Measurements from ENCODE around the gene DUSP5. TPM values are rescaled to one million over a fixed set of nuclear protein-coding genes. Genes with fewer than 3 reads are reported as not detected.

Gene DUSP5
- total RNA-seq, 1 donor from 2014 or later, result 8.7 TPM

GRCh38 chr10:110481919-110482318 is 15.8 kb upstream of the DUSP5 start:
- Mint-ChIP-seq H3K4me3 (ENCODE audit: unreplicated experiment) (no peak overlapping the region), H3K27me3 (ENCODE audit: low read depth) (no peaks in the 10 kb centered on the region), H3K9me3 (ENCODE audit: low read depth) (no peaks in the 10 kb centered on the region), H3K27ac (ENCODE audit: unreplicated experiment) (no peak overlapping the region), H3K36me3 (ENCODE audit: low read depth) (no peaks in the 10 kb centered on the region), H3K4me1 (ENCODE audit: low read depth) (peaks cover under 1% of the 10 kb centered on the region)
- TF ChIP-seq CTCF (IDR thresholded peaks at IDR 0.05), result no peak
- no peak for DNase-seq (ENCODE audit: low spot score)

- no peak for TF ChIP-seq CTCF (IDR thresholded peaks at IDR 0.05)
- H3K4me1 Mint-ChIP-seq (ENCODE audit: low read depth), result peaks cover 15% of the 10 kb centered on the region
- no peak overlapping the region for H3K27ac Mint-ChIP-seq (ENCODE audit: unreplicated experiment)
- H3K9me3 Mint-ChIP-seq (ENCODE audit: low read depth), result no peaks in the 10 kb centered on the region
- H3K27me3 Mint-ChIP-seq (ENCODE audit: low read depth), result no peaks in the 10 kb centered on the region
- H3K36me3 Mint-ChIP-seq (ENCODE audit: low read depth), result no peaks in the 10 kb centered on the region
- no peak for DNase-seq (ENCODE audit: low spot score)
- H3K4me3 Mint-ChIP-seq (ENCODE audit: unreplicated experiment), result no peak overlapping the region
Measured at GRCh38 chr10:110483633-110484032, 14.1 kb upstream of the DUSP5 start.

GRCh38 chr10:110485541-110485940 is 12.2 kb upstream of the DUSP5 start:
- Mint-ChIP-seq H3K27me3 (ENCODE audit: low read depth) (no peaks in the 10 kb centered on the region), H3K27ac (ENCODE audit: unreplicated experiment) (no peak overlapping the region), H3K4me1 (ENCODE audit: low read depth) (peaks cover 20% of the 10 kb centered on the region), H3K36me3 (ENCODE audit: low read depth) (no peaks in the 10 kb centered on the region), H3K9me3 (ENCODE audit: low read depth) (no peaks in the 10 kb centered on the region), H3K4me3 (ENCODE audit: unreplicated experiment) (no peak overlapping the region)
- no peak for TF ChIP-seq CTCF (IDR thresholded peaks at IDR 0.05)
- no peak for DNase-seq (ENCODE audit: low spot score)

GRCh38 chr10:110486680-110487410 is 10.9 kb upstream of the DUSP5 start:
- Mint-ChIP-seq H3K36me3 (ENCODE audit: low read depth) (no peaks in the 10 kb centered on the region), H3K27me3 (ENCODE audit: low read depth) (no peaks in the 10 kb centered on the region), H3K27ac (ENCODE audit: unreplicated experiment) (no peak overlapping the region), H3K4me3 (ENCODE audit: unreplicated experiment) (no peak overlapping the region), H3K9me3 (ENCODE audit: low read depth) (no peaks in the 10 kb centered on the region), H3K4me1 (ENCODE audit: low read depth) (peaks cover 22% of the 10 kb centered on the region)
- TF ChIP-seq CTCF (IDR thresholded peaks at IDR 0.05), result no peak
- no peak for DNase-seq (ENCODE audit: low spot score)

- no peaks in the 10 kb centered on the region for H3K9me3 Mint-ChIP-seq (ENCODE audit: low read depth)
- TF ChIP-seq CTCF (IDR thresholded peaks at IDR 0.05), result no peak
- H3K36me3 Mint-ChIP-seq (ENCODE audit: low read depth), result no peaks in the 10 kb centered on the region
- H3K4me1 Mint-ChIP-seq (ENCODE audit: low read depth), result peaks cover 30% of the 10 kb centered on the region
- DNase-seq (ENCODE audit: low spot score), result no peak
- H3K4me3 Mint-ChIP-seq (ENCODE audit: unreplicated experiment), result no peak overlapping the region
- peak overlapping the region; percentile 83 for H3K27ac Mint-ChIP-seq (ENCODE audit: unreplicated experiment)
- no peaks in the 10 kb centered on the region for H3K27me3 Mint-ChIP-seq (ENCODE audit: low read depth)
Measured at GRCh38 chr10:110487411-110488331, 10.0 kb upstream of the DUSP5 start.
